Stomach (tissue), 9 donors: Measurements from ENCODE around the gene CNIH4. TPM values are rescaled to one million over a fixed set of nuclear protein-coding genes. Genes with fewer than 3 reads are reported as not detected.
A peak's percentile ranks its signal among the peaks of the same experiment; 100 is the strongest.

Source experiments
- DNase-seq, 2 donors: peaks; one replicate each; pipeline versions ENCODE4 v3.0.0 to v3.0.0-alpha.2; 2013 to 2019
- H3K27ac ChIP-seq, 5 donors: fragments of 200-600 bp in 4 of 5; sonication (generic) in 4 of 5; one replicate each; pipeline ENCODE4 v1.5.1; 2013 to 2019; ENCODE audit warnings: mild to moderate bottlenecking in 1 of 5, moderate library complexity in 1 of 5
- H3K27me3 ChIP-seq, 3 donors: fragments of 200-600 bp; sonication (generic); one replicate each; pipeline ENCODE4 v1.5.1; 2017 to 2019; ENCODE audit warnings: mixed run types in 1 of 3
- H3K36me3 ChIP-seq, 4 donors: fragments of 200-600 bp; sonication (generic); 1 replicate in 3 of 4; 2 replicates in 1 of 4; pipeline ENCODE4 v1.5.1; 2016 to 2019
- H3K4me1 ChIP-seq, 4 donors: fragments of 200-600 bp; sonication (generic); one replicate each; pipeline ENCODE4 v1.5.1; 2016 to 2019
- H3K4me3 ChIP-seq, 4 donors: fragments of 200-600 bp; sonication (generic) in 3 of 4; one replicate each; pipeline ENCODE4 v1.5.1; 2016 to 2019; ENCODE audit warnings: mild to moderate bottlenecking in 1 of 4
- H3K9me3 ChIP-seq, 4 donors: fragments of 200-600 bp; sonication (generic); one replicate each; pipeline ENCODE4 v1.5.1; 2016 to 2019
- CTCF ChIP-seq, 7 experiments: fragments of 450-650 bp in 4 of 7; fragments of 200-600 bp in 3 of 7; sonication (generic) in 3 of 7; IDR thresholded peaks; one replicate each; pipeline ENCODE4 v1.5.1; 2016 to 2019; ENCODE audit warnings: antibody characterized with exemption in 7 of 7, control low read depth in 2 of 7, mild to moderate bottlenecking in 1 of 7
- EP300 ChIP-seq: sonication (generic); formaldehyde crosslinking; IDR thresholded peaks from one replicate; pipeline ENCODE4 v1.6.1; 2017; ENCODE audit warnings: antibody characterized with exemption
- POLR2A ChIP-seq, 4 donors: fragments of 450-650 bp; IDR thresholded peaks; one replicate each; pipeline ENCODE4 v1.6.1; 2016; ENCODE audit warnings: antibody characterized with exemption in 4 of 4, control low read depth in 2 of 4, mild to moderate bottlenecking in 1 of 4, moderate library complexity in 1 of 4
- POLR2AphosphoS5 ChIP-seq, 3 donors: sonication (generic); formaldehyde crosslinking; IDR thresholded peaks; one replicate each; pipeline ENCODE4 v1.6.1; 2016; ENCODE audit warnings: antibody characterized with exemption in 3 of 3
- WGBS, 5 donors: extraction: QIAGEN DNeasy Blood & Tissue Kit in 3 of 5; methylation state at CpG; one replicate each; pipeline versions ENCODE4 v1.1.5 to v1.1.7; 2013 to 2018; 5-methylcytosine and 5-hydroxymethylcytosine counted together
- intact Hi-C: fragments of 100-400 bp; cut with DNase I; formaldehyde crosslinking; loops from one replicate; pipeline ENCODE4 v1.15.1; 2023; ENCODE audit warnings: low total_unique reads
- polyA plus RNA-seq, 3 donors: library from polyadenylated mRNA; stranded (reverse); fragments of 200-250 nt; gene quantifications; one replicate each; pipeline ENCODE4 v1.2.3, GENCODE V29; 2013
- total RNA-seq, 5 donors: library from RNA; depleted of rRNA; stranded (reverse); fragments of >200 nt; gene quantifications; one replicate each; pipeline versions ENCODE4 v1.1.0 to v1.2.3, GENCODE V29; 2014 to 2016
- donor health status: healthy with polysubstance abuse.
- donor health status: Bipolar disorder and iron deficiency.
- donor health status: healthy.

CNIH4 gene
- total and polyA plus RNA-seq, 8 donors, result 3.1 to 53.1 (median 38.5) TPM

GRCh38 chr1:224329842-224330753 lies 26.6 kb upstream of the CNIH4 start, which contains the start of gene NVL:
Gene NVL, minus strand, starts transcription at chr1:224330172. Its CDS starts 45 bp downstream, at chr1:224330127.
- Histone ChIP-seq H3K9me3 (no peaks in the 10 kb centered on the region), H3K27ac (peak within 1 kb of the TSS; percentile 83 to 95 (median 90)), H3K27me3 (no peaks in the 10 kb centered on the region), H3K4me1 (peaks cover 17 to 56% (median 36%) of the 10 kb centered on the region in 4 donors), H3K36me3 (peaks cover 0 to 10% (median 9%) of the 10 kb centered on the region in 4 donors), H3K4me3 (peak within 1 kb of the TSS; percentile 75 to 99 (median 88))
- TF ChIP-seq EP300 (no peak), POLR2AphosphoS5 (IDR thresholded peaks at IDR 0.05) (peak; percentile 64 to 88 (median 73)), CTCF (IDR thresholded peaks at IDR 0.05) (peak in 1 of 7 experiments; percentile 22), POLR2A (IDR thresholded peaks at IDR 0.05) (no peak)
- intact Hi-C loops, result loop anchor here (5.0 kb wide), 1 partner anchor 218 kb away; the partner anchor contains the start of gene FBXO28
- 0 to 1% (median 0%) methylated on average over 51 to 52 of the region's 52 CpGs for WGBS, 5 donors
- DNase-seq, result peak; percentile 84 to 96

GRCh38 chr1:224331326-224331725 lies 25.4 kb upstream of the CNIH4 start:
- peak overlapping the region in 1 of 4 donors; percentile 95 for H3K4me3 ChIP-seq
- no peak for DNase-seq
- WGBS, 5 donors, result 91 to 100% (median 98%) methylated on average over 2 of the region's 2 CpGs
- intact Hi-C loops, result loop anchor here (5.0 kb wide), 1 partner anchor 219 kb away; the partner anchor contains the start of gene FBXO28
- no peaks in the 10 kb centered on the region for H3K36me3 ChIP-seq
- peak overlapping the region in 1 of 5 donors; percentile 94 for H3K27ac ChIP-seq
- peaks cover 17 to 50% (median 36%) of the 10 kb centered on the region in 4 donors for H3K4me1 ChIP-seq
- no peaks in the 10 kb centered on the region for H3K27me3 ChIP-seq
- TF ChIP-seq POLR2A (IDR thresholded peaks at IDR 0.05) (no peak), POLR2AphosphoS5 (IDR thresholded peaks at IDR 0.05) (no peak), EP300 (no peak), CTCF (IDR thresholded peaks at IDR 0.05) (no peak)
- H3K9me3 ChIP-seq, result no peaks in the 10 kb centered on the region

- WGBS, 5 donors, result 92 to 100% (median 95%) methylated on average over 2 of the region's 2 CpGs
- DNase-seq, result no peak
- Histone ChIP-seq H3K36me3 (no peaks in the 10 kb centered on the region), H3K4me1 (peaks cover 17 to 45% (median 33%) of the 10 kb centered on the region in 4 donors), H3K27ac (no peak overlapping the region), H3K27me3 (no peaks in the 10 kb centered on the region), H3K9me3 (no peaks in the 10 kb centered on the region), H3K4me3 (no peak overlapping the region)
- no peak for TF ChIP-seq EP300
- no peak for TF ChIP-seq CTCF (IDR thresholded peaks at IDR 0.05)
- no peak for TF ChIP-seq POLR2A (IDR thresholded peaks at IDR 0.05)
- no peak for TF ChIP-seq POLR2AphosphoS5 (IDR thresholded peaks at IDR 0.05)
- intact Hi-C loops, result loop anchor here (5.0 kb wide), 1 partner anchor 220 kb away; the partner anchor contains the start of gene FBXO28
Measured at GRCh38 chr1:224331824-224332223, 24.9 kb upstream of the CNIH4 start.

- no peak overlapping the region for H3K4me3 ChIP-seq
- peak in 5 of 7 experiments; percentile 29 to 87 (median 56) for TF ChIP-seq CTCF (IDR thresholded peaks at IDR 0.05)
- no peak for TF ChIP-seq EP300
- no peak for TF ChIP-seq POLR2A (IDR thresholded peaks at IDR 0.05)
- peak in 1 of 3 donors; percentile 10 for TF ChIP-seq POLR2AphosphoS5 (IDR thresholded peaks at IDR 0.05)
- no peaks in the 10 kb centered on the region for H3K9me3 ChIP-seq
- H3K27ac ChIP-seq, result no peak overlapping the region
- H3K27me3 ChIP-seq, result no peaks in the 10 kb centered on the region
- H3K36me3 ChIP-seq, result no peaks in the 10 kb centered on the region
- intact Hi-C loops, result loop anchor here (5.0 kb wide), 1 partner anchor 221 kb away; the partner anchor contains the start of gene FBXO28
- peak in 1 of 2 donors; percentile 83 for DNase-seq
- peaks cover 17 to 30% (median 18%) of the 10 kb centered on the region in 4 donors for H3K4me1 ChIP-seq
- 5 to 17% (median 12%) methylated on average over 3 of the region's 3 CpGs for WGBS, 5 donors
Measured at GRCh38 chr1:224333309-224333926, 23.3 kb upstream of the CNIH4 start.
